Gastroesophageal sphincter (tissue), 4 donors: ENCODE results near the gene DRD4. TPM values are rescaled to one million over a fixed set of nuclear protein-coding genes. Genes with fewer than 3 reads are reported as not detected.
A peak's percentile ranks its signal among the peaks of the same experiment; 100 is the strongest.

Experiments used
- ATAC-seq: fragments of 150-250 bp; one replicate; pipeline ENCODE4 v1.9.1; 2016; ENCODE audit warnings: mild to moderate bottlenecking, moderate library complexity
- H3K27ac ChIP-seq, 4 donors: fragments of 200-600 bp; sonication (generic) in 3 of 4; 1 replicate in 3 of 4; 2 replicates in 1 of 4; pipeline ENCODE4 v1.5.1; 2016 to 2019
- H3K27me3 ChIP-seq: fragments of 200-600 bp; sonication (generic); one replicate; pipeline ENCODE4 v1.5.1; 2019
- H3K36me3 ChIP-seq, 2 donors: fragments of 200-600 bp; sonication (generic); one replicate each; pipeline ENCODE4 v1.5.1; 2019; ENCODE audit warnings: control low read depth in 1 of 2
- H3K4me1 ChIP-seq, 3 donors: fragments of 200-600 bp; sonication (generic); 1 replicate in 2 of 3; 2 replicates in 1 of 3; pipeline ENCODE4 v1.5.1; 2016 to 2019; ENCODE audit warnings: control low read depth in 2 of 3
- H3K4me3 ChIP-seq, 2 donors: fragments of 200-600 bp; sonication (generic); one replicate each; pipeline ENCODE4 v1.5.1; 2019; ENCODE audit warnings: mild to moderate bottlenecking in 1 of 2, moderate library complexity in 1 of 2
- H3K9me3 ChIP-seq, 3 donors: fragments of 200-600 bp; sonication (generic); one replicate each; pipeline ENCODE4 v1.5.1; 2017 to 2019; ENCODE audit warnings: control low read depth in 2 of 3
- EP300 ChIP-seq: sonication (generic); formaldehyde crosslinking; IDR thresholded peaks from one replicate; pipeline ENCODE4 v1.6.1; 2017; ENCODE audit warnings: antibody characterized with exemption, mild to moderate bottlenecking
- POLR2A ChIP-seq, 2 donors: fragments of 450-650 bp; IDR thresholded peaks; one replicate each; pipeline ENCODE4 v1.6.1; 2017; ENCODE audit warnings: antibody characterized with exemption in 2 of 2, mild to moderate bottlenecking in 2 of 2, moderate library complexity in 1 of 2
- POLR2AphosphoS5 ChIP-seq: sonication (generic); formaldehyde crosslinking; IDR thresholded peaks from one replicate; pipeline ENCODE4 v1.6.1; 2017; ENCODE audit warnings: antibody characterized with exemption
- WGBS, 2 donors: methylation state at CpG; one replicate each; pipeline ENCODE4 v1.1.5; 2018; ENCODE audit warnings: low coverage in 1 of 2; 5-methylcytosine and 5-hydroxymethylcytosine counted together
- total RNA-seq, 4 donors: library from RNA; depleted of rRNA; stranded (reverse); fragments of >200 nt; gene quantifications; one replicate each; pipeline ENCODE4 v1.1.0, GENCODE V29; 2016
- TF ChIP-seq, protein P1 (sequence below), 4 experiments: fragments of 200-600 bp in 2 of 4; fragments of 450-650 bp in 2 of 4; sonication (generic) in 1 of 4; IDR thresholded peaks; one replicate each; pipeline ENCODE4 v1.5.1; 2017 to 2019; ENCODE audit warnings: antibody characterized with exemption in 4 of 4, mild to moderate bottlenecking in 2 of 4, moderate library complexity in 2 of 4

DRD4 gene
- total RNA-seq, 4 donors from 2014 or later: 0.27 TPM; not detected in 3

DNA sequence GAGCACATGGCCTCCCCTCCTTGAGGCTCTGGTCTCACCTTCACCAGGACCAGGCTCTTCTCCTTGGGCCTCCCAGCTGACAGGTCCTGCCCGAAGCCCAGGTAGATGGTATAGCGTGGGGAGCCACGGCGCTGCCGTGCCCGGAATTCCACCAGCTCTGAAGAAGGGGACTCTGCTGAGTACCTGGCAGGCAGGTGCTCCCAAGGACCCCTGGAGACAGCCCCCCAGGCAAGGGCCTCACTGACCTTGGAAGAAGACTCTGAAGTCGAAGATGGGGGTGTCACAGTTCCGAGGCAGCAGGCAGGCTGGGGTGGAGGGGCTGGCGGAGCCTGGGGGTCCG lies 24.1 kb upstream of the DRD4 start:
- no peak overlapping the region for H3K4me3 ChIP-seq
- no peak for ATAC-seq
- peak overlapping the region in 3 of 4 donors; percentile 87 to 94 (median 93) for H3K27ac ChIP-seq
- H3K27me3 ChIP-seq: no peaks in the 10 kb centered on the region
- WGBS, 2 donors: 100% methylated on average over 1 to 2 of the region's 10 CpGs
- peaks cover 0 to 44% (median 28%) of the 10 kb centered on the region in 3 donors for H3K4me1 ChIP-seq
- no peaks in the 10 kb centered on the region for H3K9me3 ChIP-seq
- no peak for TF ChIP-seq POLR2A (IDR thresholded peaks at IDR 0.05)
- TF ChIP-seq, protein P1, sequence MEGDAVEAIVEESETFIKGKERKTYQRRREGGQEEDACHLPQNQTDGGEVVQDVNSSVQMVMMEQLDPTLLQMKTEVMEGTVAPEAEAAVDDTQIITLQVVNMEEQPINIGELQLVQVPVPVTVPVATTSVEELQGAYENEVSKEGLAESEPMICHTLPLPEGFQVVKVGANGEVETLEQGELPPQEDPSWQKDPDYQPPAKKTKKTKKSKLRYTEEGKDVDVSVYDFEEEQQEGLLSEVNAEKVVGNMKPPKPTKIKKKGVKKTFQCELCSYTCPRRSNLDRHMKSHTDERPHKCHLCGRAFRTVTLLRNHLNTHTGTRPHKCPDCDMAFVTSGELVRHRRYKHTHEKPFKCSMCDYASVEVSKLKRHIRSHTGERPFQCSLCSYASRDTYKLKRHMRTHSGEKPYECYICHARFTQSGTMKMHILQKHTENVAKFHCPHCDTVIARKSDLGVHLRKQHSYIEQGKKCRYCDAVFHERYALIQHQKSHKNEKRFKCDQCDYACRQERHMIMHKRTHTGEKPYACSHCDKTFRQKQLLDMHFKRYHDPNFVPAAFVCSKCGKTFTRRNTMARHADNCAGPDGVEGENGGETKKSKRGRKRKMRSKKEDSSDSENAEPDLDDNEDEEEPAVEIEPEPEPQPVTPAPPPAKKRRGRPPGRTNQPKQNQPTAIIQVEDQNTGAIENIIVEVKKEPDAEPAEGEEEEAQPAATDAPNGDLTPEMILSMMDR (IDR thresholded peaks at IDR 0.05): no peak
- no peak for TF ChIP-seq EP300
- no peak for TF ChIP-seq POLR2AphosphoS5
- H3K36me3 ChIP-seq: peaks cover 0 to 68% of the 10 kb centered on the region in 2 donors

DNA sequence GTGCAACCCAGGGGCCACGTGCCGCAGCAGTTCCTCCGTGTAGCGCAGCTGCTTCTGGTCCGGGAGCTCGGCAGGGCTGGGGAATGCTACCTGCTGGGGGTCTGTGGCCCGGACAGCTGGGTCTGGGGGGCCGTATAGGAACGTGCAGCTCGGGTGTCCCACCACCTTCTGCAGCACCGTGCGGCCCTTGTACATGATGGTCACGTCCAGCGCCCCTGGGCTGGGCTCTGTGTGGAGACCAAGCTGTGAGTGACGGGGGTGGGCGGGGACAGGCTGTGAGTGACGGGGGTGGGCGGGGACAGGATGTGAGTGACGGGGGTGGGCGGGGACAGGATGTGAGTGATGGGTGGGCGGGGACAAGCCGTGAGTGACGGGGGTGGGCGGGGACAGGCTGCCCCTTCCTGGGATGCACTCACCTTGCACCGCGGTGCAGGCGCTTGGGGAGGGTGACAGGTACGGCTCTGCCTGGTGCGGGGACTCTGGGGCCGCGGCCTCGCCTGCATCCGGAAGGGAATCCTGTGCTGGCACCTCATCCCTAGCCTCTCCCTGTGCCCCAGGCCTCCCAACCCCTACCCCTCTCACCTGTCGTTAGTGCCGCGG lies 23.6 kb upstream of the DRD4 start:
- peak overlapping the region in 1 of 2 donors; percentile 75 for H3K4me3 ChIP-seq
- no peak for ATAC-seq
- H3K9me3 ChIP-seq: no peaks in the 10 kb centered on the region
- H3K36me3 ChIP-seq: peaks cover 0 to 68% of the 10 kb centered on the region in 2 donors
- WGBS, 2 donors: 45% methylated on average over 19 of the region's 36 CpGs; no CpG with 5 or more reads in 1 of the 2 donors
- H3K4me1 ChIP-seq: peaks cover 0 to 44% (median 28%) of the 10 kb centered on the region in 3 donors
- H3K27ac ChIP-seq: peak overlapping the region in 3 of 4 donors; percentile 87 to 94 (median 93)
- TF ChIP-seq POLR2A (IDR thresholded peaks at IDR 0.05) (no peak), EP300 (no peak), POLR2AphosphoS5 (no peak)
- TF ChIP-seq, protein P1 (IDR thresholded peaks at IDR 0.05): no peak
- no peaks in the 10 kb centered on the region for H3K27me3 ChIP-seq

DNA sequence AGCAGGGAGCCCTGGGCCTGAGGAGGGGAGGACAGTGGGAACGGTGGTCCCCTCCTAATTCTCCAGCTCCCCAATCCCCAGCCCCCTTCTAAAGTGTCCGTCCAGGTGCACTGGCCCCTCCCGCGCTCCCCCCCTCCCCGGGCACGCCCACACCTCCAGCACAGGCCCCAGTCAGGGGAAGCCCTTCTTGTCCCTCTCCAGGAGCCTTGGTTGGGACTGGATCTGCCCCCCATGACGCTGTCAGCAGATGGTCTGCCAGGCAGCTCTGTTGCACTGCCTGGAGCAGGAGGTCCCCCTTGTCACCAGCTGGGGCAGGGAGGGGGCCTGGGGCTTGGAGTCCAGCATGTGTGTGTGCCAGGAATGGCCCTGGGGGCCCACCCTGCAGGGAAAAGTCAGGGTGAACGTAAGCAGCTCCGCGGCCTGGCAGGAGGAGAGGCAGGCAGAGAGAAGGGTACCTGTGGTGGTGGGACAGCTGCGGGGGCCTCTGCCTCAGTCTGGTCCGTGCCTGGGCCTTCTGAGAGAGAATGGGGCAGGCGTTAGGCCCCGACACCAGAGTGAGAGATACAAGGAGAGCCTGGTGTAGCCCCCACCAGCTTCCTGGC lies 22.9 kb upstream of the DRD4 start:
- peak overlapping the region in 1 of 2 donors; percentile 75 for H3K4me3 ChIP-seq
- peaks cover 0 to 68% of the 10 kb centered on the region in 2 donors for H3K36me3 ChIP-seq
- H3K4me1 ChIP-seq: peaks cover 0 to 44% (median 28%) of the 10 kb centered on the region in 3 donors
- H3K9me3 ChIP-seq: no peaks in the 10 kb centered on the region
- TF ChIP-seq, protein P1 (IDR thresholded peaks at IDR 0.05): no peak
- TF ChIP-seq POLR2AphosphoS5 (no peak), EP300 (no peak), POLR2A (IDR thresholded peaks at IDR 0.05) (no peak)
- 83% methylated on average over 4 of the region's 14 CpGs; no CpG with 5 or more reads in 1 of the 2 donors for WGBS, 2 donors
- H3K27ac ChIP-seq: peak overlapping the region in 3 of 4 donors; percentile 87 to 94 (median 93)
- H3K27me3 ChIP-seq: no peaks in the 10 kb centered on the region
- no peak for ATAC-seq

DNA sequence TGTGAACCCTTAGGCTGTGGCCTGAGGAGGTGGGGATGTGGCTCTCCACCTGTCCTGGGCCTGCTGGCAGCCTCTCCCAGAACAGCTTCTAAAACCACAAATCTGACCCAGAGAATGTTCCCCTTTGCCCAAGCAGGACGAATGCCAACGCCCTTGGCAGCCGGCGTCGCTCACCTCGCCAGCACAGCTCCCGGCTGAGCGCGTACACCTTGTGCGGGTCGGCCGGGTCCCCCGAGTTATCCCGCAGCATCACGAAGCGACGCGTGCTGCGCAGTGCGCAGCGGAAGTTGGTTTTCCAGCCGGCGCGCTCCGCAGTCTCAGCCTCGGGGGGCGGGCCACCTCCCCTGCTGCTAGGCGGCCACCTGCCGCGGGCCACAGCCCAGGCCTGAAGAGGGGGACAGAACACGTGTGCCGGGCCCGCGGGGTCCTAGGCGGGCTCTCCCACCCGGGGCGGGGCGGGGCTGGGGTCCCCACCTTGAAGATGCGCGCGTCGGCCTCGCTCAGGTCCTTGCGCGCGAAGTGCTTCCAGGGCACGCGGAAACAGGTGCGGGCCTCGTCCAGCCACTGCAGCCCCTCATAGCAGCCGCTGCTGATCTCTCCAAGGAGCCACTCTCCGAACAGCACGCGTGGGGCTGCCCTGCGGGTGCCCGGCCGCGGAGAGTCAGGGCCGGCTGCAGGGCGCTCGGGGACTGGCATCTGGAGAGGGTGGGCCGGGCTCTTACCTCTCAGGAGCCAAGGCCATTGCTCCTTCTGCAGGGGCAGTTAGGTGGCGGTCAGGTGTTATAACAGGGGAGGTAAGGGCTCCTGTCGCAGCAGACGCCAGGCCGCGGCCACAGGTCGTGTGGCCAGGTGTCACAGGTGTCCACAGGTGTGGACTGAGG lies 22.2 kb upstream of the DRD4 start:
- H3K9me3 ChIP-seq: no peaks in the 10 kb centered on the region
- peak overlapping the region; percentile 44 to 75 for H3K4me3 ChIP-seq
- H3K36me3 ChIP-seq: peaks cover 0 to 68% of the 10 kb centered on the region in 2 donors
- WGBS, 2 donors: 88% methylated on average over 10 of the region's 68 CpGs; no CpG with 5 or more reads in 1 of the 2 donors
- ATAC-seq: no peak
- peak overlapping the region; percentile 51 to 94 (median 90) for H3K27ac ChIP-seq
- H3K4me1 ChIP-seq: peaks cover 0 to 44% (median 28%) of the 10 kb centered on the region in 3 donors
- no peaks in the 10 kb centered on the region for H3K27me3 ChIP-seq
- TF ChIP-seq POLR2A (IDR thresholded peaks at IDR 0.05) (no peak), EP300 (no peak)
- TF ChIP-seq, protein P1 (IDR thresholded peaks at IDR 0.05): no peak
